ENCODE measurements around the gene KANSL1.
"Not testable (repeated sequence)": the region's sequence is repeated elsewhere in the genome, so short reads cannot be mapped to it uniquely, and the experiment has no call there.

Gene KANSL1

GRCh38 chr17:46024590-46024989 lies 168.6 kb downstream of the KANSL1 start:
- DNase-seq: no peak

- peak in 15 of 58 donors; percentile 21 to 57 (median 36) for DNase-seq
These were observed 169.3 kb downstream of the KANSL1 start for GRCh38 chr17:46023783-46024388.

GRCh38 chr17:46023366-46023765 lies 169.9 kb downstream of the KANSL1 start:
- not testable (repeated sequence) for DNase-seq

- DNase-seq: no peak
These were observed 172.2 kb downstream of the KANSL1 start for GRCh38 chr17:46020998-46021397.

- DNase-seq: no peak
These were observed 173.0 kb downstream of the KANSL1 start for GRCh38 chr17:46020023-46020761.

GRCh38 chr17:46019408-46019925 lies 173.8 kb downstream of the KANSL1 start:
- DNase-seq: not testable (repeated sequence)

GRCh38 chr17:46013502-46014165 lies 179.6 kb downstream of the KANSL1 start:
- DNase-seq: peak in 12 of 58 donors; percentile 9 to 54 (median 26)

GRCh38 chr17:46013127-46013501 lies 180.1 kb downstream of the KANSL1 start:
- DNase-seq: no peak

- no peak for DNase-seq
These were observed 180.6 kb downstream of the KANSL1 start for GRCh38 chr17:46012506-46013079.

GRCh38 chr17:46011711-46012505 lies 181.3 kb downstream of the KANSL1 start:
- DNase-seq: no peak

GRCh38 chr17:46010597-46011186 lies 182.5 kb downstream of the KANSL1 start:
- no peak for DNase-seq

- DNase-seq: peak in 6 of 58 donors; percentile 19 to 35 (median 27)
These were observed 183.3 kb downstream of the KANSL1 start for GRCh38 chr17:46009681-46010596.

- DNase-seq: no peak
These were observed 184.6 kb downstream of the KANSL1 start for GRCh38 chr17:46008591-46008990.

GRCh38 chr17:46007461-46007965 lies 185.7 kb downstream of the KANSL1 start:
- DNase-seq: peak in 1 of 58 donors; percentile 16

GRCh38 chr17:46006082-46006481 lies 187.1 kb downstream of the KANSL1 start:
- not testable (repeated sequence) for DNase-seq

GRCh38 chr17:46003907-46004748 lies 189.1 kb downstream of the KANSL1 start:
- DNase-seq: peak in 53 of 58 donors; percentile 20 to 89 (median 72)

- DNase-seq: no peak
These were observed 190.3 kb downstream of the KANSL1 start for GRCh38 chr17:46002973-46003316.

- DNase-seq: peak in 50 of 58 donors; percentile 12 to 80 (median 48)
These were observed 190.8 kb downstream of the KANSL1 start for GRCh38 chr17:46002311-46002972.

Data from anterior cingulate cortex (tissue), 58 donors.